ENCODE results near the gene DOCK8. TPM values are rescaled to one million over a fixed set of nuclear protein-coding genes. Genes with fewer than 3 reads are reported as not detected.
A peak's percentile ranks its signal among the peaks of the same experiment; 100 is the strongest.
"Not testable (repeated sequence)": the region's sequence is repeated elsewhere in the genome, so short reads cannot be mapped to it uniquely, and the experiment has no call there.

The DOCK8 gene
- 8.7 TPM for total RNA-seq (ENCODE audit: insufficient read depth, low replicate concordance)

DNA sequence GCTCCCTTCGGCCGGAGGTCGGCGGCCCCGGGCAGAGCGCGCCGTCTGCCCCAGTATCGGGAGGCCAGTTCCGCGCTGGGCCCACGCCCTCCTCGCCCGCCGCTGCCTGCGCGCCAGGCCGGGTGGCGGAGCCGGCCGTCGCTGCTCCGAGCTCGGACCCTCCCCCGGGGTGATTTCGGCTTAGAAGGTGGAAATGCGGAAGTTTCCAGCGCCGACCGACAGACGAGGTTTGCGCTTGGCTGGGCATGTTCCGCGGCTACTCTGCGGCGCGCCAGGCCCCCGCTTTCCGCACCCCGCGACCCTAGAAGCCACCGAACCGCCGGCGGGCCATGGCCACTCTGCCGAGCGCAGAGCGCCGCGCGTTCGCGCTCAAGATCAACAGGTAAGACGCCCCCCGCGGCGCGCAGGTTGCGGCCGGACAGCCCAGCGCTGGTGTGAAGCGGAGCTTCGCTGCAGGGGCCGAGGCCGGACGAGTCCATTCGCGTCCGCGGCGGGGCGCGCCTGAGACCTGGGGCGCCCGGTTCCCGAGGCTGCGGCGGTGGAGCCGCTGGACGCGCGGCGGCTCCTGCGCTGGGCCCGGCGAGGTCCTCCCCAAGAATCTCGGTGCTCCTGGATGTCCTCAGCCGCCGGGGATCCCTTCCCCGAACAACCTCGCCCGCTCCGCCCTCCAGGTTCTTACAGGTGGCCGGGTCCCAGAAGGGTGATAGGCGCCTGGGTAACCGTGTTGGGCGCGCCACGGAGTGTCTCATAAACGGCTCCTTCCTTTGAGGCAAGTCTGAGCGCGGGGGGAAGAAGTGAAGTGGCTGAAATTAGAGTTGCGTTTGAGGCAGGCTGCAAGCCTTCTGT, at the start of gene DOCK8:
Gene DOCK8, plus strand, starts transcription at position 218 of the 846 bp plus-strand sequence. Its CDS starts 112 bp downstream, at position 330.
- DNase-seq (ENCODE audit: low spot score): peak; percentile 52

DNA sequence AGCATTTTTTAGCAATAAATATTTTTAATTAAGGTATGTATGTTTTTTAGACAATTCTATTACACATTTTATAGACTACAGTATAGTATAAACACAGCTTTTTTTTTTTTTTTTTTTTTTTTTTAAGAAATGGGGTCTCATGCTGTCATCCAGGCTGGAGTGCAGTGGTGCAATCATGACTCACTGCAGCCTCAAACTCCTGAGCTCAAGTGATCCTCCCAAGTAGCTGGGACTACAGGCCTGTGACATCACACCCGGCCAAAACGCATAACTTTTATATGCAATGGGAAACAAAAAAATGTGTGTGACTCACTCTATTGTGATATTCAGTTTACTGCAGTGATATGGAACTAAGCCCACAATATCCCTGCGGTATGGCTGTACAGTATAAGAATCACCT, 44.9 kb upstream of the DOCK8 start:
- DNase-seq (ENCODE audit: low spot score): not testable (repeated sequence)

- DNase-seq (ENCODE audit: low spot score): not testable (repeated sequence)
Measured at GRCh38 chr9:178140-178825, 36.4 kb upstream of the DOCK8 start.

DNA sequence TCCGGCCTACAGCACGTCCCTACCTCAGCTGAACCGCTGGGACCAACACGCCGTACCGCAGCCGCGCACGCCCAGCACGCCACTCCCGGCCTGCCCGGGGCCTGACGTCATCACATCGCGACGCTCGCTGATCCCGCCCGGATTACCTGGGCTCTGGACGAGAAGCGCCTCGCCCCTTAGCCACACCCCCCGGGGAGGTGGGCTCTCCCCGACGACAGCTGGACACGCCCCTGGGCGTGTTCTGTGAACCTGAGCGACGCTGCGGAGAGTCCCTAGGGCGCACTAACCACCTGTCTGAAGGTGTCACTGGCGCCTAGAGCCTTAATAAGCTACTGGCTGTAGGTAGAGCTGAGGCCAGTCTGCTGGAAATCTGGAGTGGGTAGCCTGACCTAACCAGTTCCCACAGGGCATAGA, 35.7 kb upstream of the DOCK8 start, which contains the start of gene ZNG1A:
Gene ZNG1A, minus strand, starts transcription at position 87 of the 414 bp plus-strand sequence. CDS start 87 bp downstream, outside the sequence.
- DNase-seq (ENCODE audit: low spot score): not testable (repeated sequence)

DNA sequence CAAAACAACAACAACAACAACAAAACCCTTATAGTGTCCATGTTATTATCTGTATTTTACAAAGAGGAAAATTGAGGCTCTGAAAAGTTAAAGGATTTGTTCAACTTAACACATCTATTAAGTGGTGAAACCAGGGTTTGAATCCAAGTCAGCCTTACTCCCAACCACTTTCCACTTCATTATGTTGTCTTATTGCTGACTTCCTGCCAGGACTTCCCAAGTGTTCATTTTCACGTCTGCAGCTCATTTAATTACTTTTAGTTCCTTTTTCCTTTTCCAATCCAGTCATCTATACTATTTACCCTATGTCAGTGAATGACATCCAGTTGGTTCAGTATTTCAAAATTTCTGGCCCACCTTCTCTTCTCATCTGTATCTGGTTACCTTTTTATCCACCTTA, 15.1 kb upstream of the DOCK8 start:
- DNase-seq (ENCODE audit: low spot score): not testable (repeated sequence)

DNA sequence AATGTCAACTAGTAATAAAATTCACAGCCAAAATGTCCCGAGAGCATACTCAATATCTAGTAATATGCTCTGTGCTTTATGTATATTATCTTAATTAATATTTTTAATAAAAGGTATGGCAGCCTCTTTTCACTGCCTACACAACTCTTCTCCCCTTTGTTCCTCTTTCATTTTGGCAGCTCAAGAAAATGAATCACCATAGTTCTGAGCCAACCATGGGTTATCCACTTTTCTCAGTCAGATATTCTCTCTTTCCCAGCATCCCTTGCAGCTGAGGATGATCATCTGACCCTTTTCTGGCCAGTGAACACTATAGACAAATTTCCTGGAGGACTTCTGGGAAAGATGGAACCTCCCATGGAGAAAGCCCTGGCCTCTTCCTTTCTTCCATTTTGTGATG, 8.2 kb upstream of the DOCK8 start:
- DNase-seq (ENCODE audit: low spot score): no peak

DNA sequence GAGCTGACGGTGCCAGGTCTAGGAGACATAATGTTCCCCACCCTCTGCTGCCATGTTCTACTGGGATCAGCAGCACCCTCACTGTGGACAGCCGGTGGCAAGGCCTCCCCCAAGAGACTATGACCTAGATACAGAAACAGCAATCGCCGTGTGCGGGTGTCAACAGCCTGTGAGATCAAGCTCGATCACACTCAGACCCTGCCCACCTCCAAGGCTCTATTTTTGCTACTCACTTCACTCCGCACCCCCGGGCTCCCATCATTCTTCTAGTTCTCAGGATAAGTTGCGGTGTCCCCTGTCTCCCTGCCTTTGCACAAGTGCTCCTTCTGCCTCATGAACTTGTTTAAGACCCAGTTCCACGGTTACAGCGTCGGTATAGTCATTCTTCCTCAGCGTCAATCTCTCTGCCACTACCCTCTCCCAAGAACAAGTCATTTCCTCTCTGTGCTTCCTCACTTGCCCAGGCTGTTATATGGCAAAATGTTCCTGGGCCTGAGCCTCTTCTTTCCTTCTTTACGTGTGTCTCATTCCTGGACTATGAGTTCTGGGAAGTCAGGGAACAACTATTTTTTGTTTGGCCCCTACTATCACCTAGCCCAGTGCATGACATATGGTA, 5.4 kb upstream of the DOCK8 start:
- DNase-seq (ENCODE audit: low spot score): no peak

- no peak for DNase-seq (ENCODE audit: low spot score)
Measured at GRCh38 chr9:211036-211435, 3.6 kb upstream of the DOCK8 start.

- no peak for DNase-seq (ENCODE audit: low spot score)
Measured at GRCh38 chr9:211557-211956, 3.1 kb upstream of the DOCK8 start.

DNA sequence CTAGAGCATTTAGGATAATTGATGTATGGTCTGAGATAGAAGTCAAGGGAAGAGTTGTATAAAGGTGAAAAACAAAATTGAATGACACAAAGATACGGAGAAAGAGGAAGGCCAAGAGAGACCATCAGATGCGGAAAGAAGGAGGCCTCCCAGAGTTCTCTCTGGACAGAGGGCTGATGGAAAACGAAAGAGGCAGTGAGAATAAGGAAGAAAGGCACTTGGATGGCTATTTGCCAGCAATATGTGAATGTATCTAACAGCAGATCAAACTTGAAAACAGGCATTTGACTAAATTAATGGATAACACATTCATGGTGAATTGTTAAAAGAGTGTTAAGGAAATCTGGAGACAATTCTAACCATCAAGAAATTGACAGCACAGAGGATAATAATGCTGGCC, 2.4 kb upstream of the DOCK8 start:
- DNase-seq (ENCODE audit: low spot score): peak; percentile 33

DNA sequence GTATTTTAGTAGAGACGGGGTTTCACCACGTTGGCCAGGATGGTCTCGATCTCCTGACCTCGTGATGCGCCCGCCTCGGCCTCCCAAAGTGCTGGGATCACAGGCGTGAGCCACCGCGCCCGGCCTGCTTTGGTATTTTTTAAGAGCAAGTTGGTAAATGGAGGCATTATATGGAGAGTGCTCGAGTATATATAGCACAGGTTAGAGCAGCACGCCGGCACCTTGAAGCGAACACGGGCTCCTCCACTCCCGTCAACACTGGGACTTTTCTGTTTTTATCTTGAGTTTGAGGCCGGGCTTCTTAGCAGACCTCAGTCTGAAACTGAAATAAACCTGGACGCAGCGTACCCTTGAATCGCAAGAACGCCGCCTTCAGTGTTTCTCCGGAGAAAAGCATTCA, 764 bp upstream of the DOCK8 start:
- not testable (repeated sequence) for DNase-seq (ENCODE audit: low spot score)

- no peak for DNase-seq (ENCODE audit: low spot score)
Measured at GRCh38 chr9:214351-214647, 366 bp upstream of the DOCK8 start.

DNA sequence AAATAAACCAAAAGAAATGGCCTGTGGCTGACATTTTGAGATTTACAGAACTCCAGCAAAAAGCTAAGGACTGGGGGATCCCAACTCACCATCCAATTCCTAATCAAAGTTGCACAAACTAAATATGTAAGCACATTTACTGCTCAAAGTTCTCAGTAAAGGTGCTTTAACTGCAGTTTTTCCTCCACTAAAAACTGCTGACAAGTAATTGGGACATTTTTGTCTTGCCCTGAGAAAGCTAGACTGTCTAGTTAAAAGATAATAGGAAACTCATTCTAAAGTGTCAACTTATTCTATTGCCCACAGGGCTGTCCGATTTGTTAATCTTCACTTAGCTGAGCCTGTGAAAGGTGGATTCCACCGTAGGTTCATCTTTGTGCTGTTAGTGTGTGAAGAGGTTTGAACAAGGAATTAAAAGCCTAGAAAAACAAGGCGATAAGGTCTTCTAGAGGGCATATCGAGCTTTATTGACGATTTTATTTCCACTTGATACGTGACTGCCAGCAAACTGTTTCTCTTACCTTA, 1.0 kb downstream of the DOCK8 start:
- DNase-seq (ENCODE audit: low spot score): no peak

DNA sequence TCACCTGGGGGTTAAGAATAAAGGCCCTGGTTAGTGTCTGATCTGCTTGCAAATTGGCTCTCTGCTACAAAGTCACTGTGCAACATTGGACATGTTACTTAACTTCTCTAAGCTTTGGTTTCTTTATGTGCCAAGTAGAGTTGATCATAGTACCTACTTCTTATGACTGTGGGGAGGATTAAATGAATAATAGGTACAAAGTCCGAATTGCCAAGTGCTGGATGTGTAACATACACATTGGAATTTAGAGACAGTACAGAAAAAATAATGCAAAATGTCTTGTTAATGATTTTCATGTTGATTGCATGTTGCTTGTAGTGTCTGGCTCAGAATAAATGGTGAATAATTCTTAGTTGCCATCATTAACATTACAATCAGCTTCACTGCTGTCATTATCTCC, 2.2 kb downstream of the DOCK8 start:
- no peak for DNase-seq (ENCODE audit: low spot score)

- no peak for DNase-seq (ENCODE audit: low spot score)
Measured at GRCh38 chr9:217950-218349, 3.3 kb downstream of the DOCK8 start.

- not testable (repeated sequence) for DNase-seq (ENCODE audit: low spot score)
Measured at GRCh38 chr9:219036-219435, 4.4 kb downstream of the DOCK8 start.

GRCh38 chr9:219670-220365, 5.2 kb downstream of the DOCK8 start:
- no peak for DNase-seq (ENCODE audit: low spot score)

GRCh38 chr9:221989-222776, 7.5 kb downstream of the DOCK8 start:
- DNase-seq (ENCODE audit: low spot score): no peak

DNA sequence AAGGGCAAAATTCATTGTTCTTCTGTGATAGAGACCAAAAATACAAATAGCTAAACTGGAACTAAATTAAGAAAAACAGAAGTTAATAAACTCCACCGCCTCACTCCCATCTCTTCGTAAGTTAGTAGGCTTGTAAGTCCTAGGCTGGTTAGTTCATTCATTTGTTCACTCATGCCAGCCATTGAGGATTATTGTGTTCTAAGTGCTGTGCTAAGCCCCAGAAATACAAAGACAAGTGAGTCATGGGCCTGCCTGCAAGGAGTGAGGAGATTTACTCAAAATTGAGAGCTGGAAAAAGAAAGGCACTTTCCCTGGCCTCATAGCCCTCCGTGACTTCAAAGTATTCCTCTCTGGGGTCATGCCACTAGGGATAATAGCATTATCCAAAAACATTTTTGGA, 8.5 kb downstream of the DOCK8 start:
- no peak for DNase-seq (ENCODE audit: low spot score)

GRCh38 chr9:224026-224425, 9.4 kb downstream of the DOCK8 start:
- DNase-seq (ENCODE audit: low spot score): no peak

All from umbilical cord (tissue), 2 donors.